Epithelial cell of prostate (primary cell): Measurements from ENCODE around the gene VPS39.
"Not testable (repeated sequence)": the region's sequence is repeated elsewhere in the genome, so short reads cannot be mapped to it uniquely, and the experiment has no call there.

ENCODE experiments used
- DNase-seq: peaks from one replicate; pipeline ENCODE4 v3.0.0-alpha.2; 2011; ENCODE audit warnings: low read depth, low spot score
- H3K27ac ChIP-seq: fragments of 450-650 bp; 2 replicates; pipeline ENCODE4 v1.5.1; 2017; ENCODE audit warnings: mild to moderate bottlenecking

Gene VPS39, protein sequence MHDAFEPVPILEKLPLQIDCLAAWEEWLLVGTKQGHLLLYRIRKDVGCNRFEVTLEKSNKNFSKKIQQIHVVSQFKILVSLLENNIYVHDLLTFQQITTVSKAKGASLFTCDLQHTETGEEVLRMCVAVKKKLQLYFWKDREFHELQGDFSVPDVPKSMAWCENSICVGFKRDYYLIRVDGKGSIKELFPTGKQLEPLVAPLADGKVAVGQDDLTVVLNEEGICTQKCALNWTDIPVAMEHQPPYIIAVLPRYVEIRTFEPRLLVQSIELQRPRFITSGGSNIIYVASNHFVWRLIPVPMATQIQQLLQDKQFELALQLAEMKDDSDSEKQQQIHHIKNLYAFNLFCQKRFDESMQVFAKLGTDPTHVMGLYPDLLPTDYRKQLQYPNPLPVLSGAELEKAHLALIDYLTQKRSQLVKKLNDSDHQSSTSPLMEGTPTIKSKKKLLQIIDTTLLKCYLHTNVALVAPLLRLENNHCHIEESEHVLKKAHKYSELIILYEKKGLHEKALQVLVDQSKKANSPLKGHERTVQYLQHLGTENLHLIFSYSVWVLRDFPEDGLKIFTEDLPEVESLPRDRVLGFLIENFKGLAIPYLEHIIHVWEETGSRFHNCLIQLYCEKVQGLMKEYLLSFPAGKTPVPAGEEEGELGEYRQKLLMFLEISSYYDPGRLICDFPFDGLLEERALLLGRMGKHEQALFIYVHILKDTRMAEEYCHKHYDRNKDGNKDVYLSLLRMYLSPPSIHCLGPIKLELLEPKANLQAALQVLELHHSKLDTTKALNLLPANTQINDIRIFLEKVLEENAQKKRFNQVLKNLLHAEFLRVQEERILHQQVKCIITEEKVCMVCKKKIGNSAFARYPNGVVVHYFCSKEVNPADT

GRCh38 chr15:42207674-42208579, at the start of gene VPS39:
Gene VPS39 (minus strand): TSS chr15:42208304. CDS start chr15:42208153, 151 bp downstream.
- H3K27ac ChIP-seq = peak within 1 kb of the TSS; percentile 58
- DNase-seq = peak; percentile 20

- H3K27ac ChIP-seq = no peak overlapping the region
- DNase-seq = no peak
These were observed 45.2 kb upstream of the VPS39 start for GRCh38 chr15:42253300-42253699.

GRCh38 chr15:42240823-42241222, 32.7 kb upstream of the VPS39 start:
- no peak for DNase-seq
- H3K27ac ChIP-seq = no peak overlapping the region

GRCh38 chr15:42239528-42240182, 31.6 kb upstream of the VPS39 start:
- no peak overlapping the region for H3K27ac ChIP-seq
- no peak for DNase-seq

DNA sequence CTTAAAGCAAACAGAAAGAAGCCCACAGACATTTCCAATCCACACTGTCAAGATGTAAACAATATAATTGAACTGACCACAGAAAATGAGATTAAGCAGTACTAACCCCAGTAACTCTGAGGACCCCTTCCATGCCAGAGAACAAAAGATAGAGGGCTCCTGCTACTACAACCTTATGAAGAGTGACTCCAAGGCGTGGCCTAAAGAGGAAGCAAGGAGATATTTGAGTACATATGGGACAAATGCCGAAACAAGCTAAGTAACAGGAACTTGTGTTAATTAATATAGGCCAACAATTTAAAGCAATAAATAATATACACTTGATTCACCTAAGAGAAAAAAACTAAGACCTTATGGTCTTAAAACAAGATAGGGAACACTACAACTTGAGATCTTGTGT, 25.0 kb upstream of the VPS39 start:
- no peak overlapping the region for H3K27ac ChIP-seq
- no peak for DNase-seq

GRCh38 chr15:42232606-42233005, 24.5 kb upstream of the VPS39 start:
- DNase-seq = no peak
- no peak overlapping the region for H3K27ac ChIP-seq

DNA sequence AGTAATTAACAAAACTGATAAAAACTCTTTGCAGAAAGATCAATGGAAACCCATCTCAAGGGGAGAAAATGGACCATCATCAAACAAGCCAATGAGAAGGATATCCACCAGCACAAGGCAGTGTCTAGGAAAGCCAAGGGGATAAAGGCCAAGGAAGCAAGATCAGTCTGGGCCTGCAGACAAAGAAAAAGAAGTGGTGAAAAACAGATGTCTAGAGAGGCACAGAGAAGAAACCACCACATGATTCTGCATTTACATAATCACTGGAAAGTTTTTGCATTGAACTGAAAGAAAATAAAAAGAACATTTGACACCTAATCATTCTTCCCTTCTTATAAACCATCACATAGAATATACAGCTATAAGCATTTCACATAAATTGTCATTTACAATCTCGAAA, 23.0 kb upstream of the VPS39 start:
- no peak overlapping the region for H3K27ac ChIP-seq
- DNase-seq = no peak

DNA sequence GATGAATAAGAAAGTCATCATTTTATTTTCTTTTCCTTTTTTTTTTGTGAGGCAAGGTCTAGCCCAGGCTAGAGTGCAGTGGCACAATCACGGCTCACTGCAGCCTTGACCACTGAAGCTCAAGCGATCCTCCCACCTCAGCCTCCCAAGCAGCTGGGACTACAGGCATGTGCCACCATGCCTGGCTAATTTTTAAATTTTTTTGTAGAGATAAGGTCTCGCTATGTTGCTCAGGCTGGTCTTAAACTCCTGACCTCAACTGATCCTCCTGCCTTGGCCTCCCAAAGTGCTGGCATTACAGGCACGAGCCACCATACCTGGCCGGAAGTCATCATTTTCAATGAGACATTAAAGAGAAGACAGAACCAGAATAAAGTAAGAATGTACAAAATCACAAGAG, 20.9 kb upstream of the VPS39 start:
- DNase-seq, H3K27ac ChIP-seq: not testable (repeated sequence)

GRCh38 chr15:42228036-42228435, 19.9 kb upstream of the VPS39 start:
- no peak overlapping the region for H3K27ac ChIP-seq
- no peak for DNase-seq

DNA sequence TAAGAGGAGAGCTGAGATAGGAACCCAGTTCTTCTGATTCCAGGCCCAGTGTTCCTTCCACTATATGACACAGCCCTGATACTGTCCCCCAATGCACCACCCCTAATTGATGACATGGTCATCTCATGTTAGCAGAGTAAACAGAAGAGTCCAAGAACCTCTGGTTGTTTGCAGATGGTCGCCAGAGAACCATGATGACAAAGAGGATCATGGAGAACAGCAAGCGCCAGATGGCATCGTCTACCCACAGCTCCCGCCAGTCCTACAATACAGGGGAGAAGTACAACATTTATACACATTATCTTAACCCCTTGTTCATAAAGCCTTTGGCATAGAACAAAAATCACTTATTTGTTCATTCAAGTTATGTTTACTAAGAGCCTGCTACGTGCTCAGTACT, 18.5 kb upstream of the VPS39 start:
- H3K27ac ChIP-seq = no peak overlapping the region
- DNase-seq = no peak

GRCh38 chr15:42220216-42220615, 12.1 kb upstream of the VPS39 start:
- H3K27ac ChIP-seq = no peak overlapping the region
- peak; percentile 10 for DNase-seq

DNA sequence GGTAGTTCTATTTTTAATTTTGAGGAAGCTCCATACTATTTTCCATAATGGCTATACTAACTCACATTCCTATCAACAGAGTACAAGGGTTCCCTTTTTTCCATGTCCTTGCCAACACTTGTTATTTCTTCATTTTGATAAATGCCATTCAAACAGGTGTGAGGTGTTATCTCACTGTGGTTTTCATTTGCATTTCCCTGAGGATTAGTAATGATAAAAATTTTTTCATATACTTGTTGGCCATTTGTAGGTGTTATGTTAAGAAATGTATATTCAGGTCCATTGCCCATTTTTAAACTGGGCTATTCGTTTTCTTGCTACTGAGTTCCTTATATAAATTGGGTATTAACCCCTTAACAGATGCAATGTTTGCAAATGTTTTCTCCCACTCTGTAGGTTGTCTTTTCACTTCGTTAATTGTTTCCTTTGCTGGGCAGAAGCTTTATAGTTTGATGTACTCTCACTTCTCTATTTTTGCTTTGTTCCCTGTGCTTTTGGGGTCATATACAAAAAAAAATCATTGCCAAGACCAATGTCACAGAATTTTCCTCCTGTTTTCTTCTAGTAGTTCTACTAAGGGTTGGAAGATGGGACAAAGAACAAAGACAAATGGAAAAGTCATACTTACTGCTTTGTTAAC, 11.0 kb upstream of the VPS39 start:
- H3K27ac ChIP-seq = no peak overlapping the region
- no peak for DNase-seq

DNA sequence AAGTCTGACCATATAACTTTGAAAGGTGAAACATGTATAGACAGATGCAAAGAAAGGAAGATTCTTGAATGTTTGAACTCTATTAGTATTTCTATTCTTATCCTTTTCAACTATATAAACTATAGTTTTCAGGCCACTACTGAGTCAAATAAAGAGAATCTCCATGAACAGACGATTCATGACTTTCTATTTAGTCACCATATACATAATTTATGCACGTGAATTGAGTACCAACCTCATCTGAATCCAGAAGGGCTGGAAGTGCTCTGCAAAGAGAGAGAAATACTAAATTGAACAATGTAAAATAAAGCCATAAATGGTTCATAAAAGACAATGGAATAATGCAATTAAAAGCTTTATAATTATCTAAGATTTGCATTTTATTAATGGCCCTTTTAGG, 9.5 kb upstream of the VPS39 start:
- no peak for DNase-seq
- H3K27ac ChIP-seq = no peak overlapping the region

GRCh38 chr15:42215913-42216829, 8.1 kb upstream of the VPS39 start:
- no peak for DNase-seq
- no peak overlapping the region for H3K27ac ChIP-seq

DNA sequence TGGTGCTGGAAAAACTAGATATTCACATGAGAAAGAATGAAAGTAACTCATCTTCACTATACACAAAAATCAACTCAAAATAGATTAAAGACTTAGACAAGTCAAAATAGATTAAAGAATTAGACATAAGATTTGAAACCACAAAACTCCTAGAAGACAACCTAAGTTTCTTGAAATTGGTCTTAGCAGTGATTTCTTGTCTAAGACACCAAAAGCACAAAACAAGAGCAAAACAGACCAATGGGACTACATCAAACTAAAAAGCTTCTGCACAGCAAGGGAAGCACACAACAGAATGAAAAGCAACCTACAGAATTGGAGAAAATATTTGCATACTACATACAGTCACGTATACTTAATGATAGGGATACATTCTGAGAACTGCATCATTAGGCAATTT, 6.5 kb upstream of the VPS39 start:
- H3K27ac ChIP-seq = no peak overlapping the region
- DNase-seq = no peak

- no peak for DNase-seq
- H3K27ac ChIP-seq = no peak overlapping the region
These were observed 5.4 kb upstream of the VPS39 start for GRCh38 chr15:42213511-42213910.

GRCh38 chr15:42210696-42211095, 2.6 kb upstream of the VPS39 start:
- no peak overlapping the region for H3K27ac ChIP-seq
- DNase-seq = no peak

- H3K27ac ChIP-seq = no peak overlapping the region
- DNase-seq = no peak
These were observed 1.7 kb downstream of the VPS39 start for GRCh38 chr15:42206406-42206805.
